A549 (cell line): Measurements from ENCODE around the gene CABP4. TPM values are rescaled to one million over a fixed set of nuclear protein-coding genes. Genes with fewer than 3 reads are reported as not detected.

Experiments
- ATAC-seq, 2 experiments: fragments of 200-7000 bp in 1 of 2; fragments of >200 bp in 1 of 2; cut with Nextera tagmentation in 1 of 2; cut with Tn5 transposase in 1 of 2; 3 replicates each; pipeline versions ENCODE4 v1.8.0 to v1.9.1; 2018 to 2020; ENCODE audit warnings: mild to moderate bottlenecking in 1 of 2, moderate library complexity in 1 of 2
- CTCF ChIA-PET: fragments of 300-600 bp; sonication (Branson Sonifier 250); formaldehyde crosslinking; extraction: SDS; loops from one replicate; lab custom pipeline; 2021; ENCODE audit warnings: antibody characterized with exemption, inconsistent platforms; lab: Yijun Ruan, JAX
- POLR2A ChIA-PET: fragments of 350-600 bp; formaldehyde crosslinking; extraction: SDS; loops from one replicate; lab custom pipeline; 2021; ENCODE audit warnings: antibody characterized with exemption, inconsistent platforms; lab: Yijun Ruan, JAX
- DNase-seq, 2 experiments: peaks; one replicate each; pipeline versions ENCODE4 v3.0.0 to v3.0.0-alpha.2; 2011 to 2016; ENCODE audit warnings: low read depth in 1 of 2, low spot score in 1 of 2
- FAIRE-seq: peaks from 2 replicates; lab custom pipeline; 2011; peaks lifted over from hg19 to GRCh38; lab: Jason Lieb, UNC
- H3K27ac ChIP-seq, 2 experiments: fragments of >200 bp; sonication (Bioruptor Twin); formaldehyde crosslinking; 3 replicates each; pipeline ENCODE4 v1.5.1; 2016 to 2017
- H3K4me1 ChIP-seq: fragments of >200 bp; sonication (Bioruptor Twin); formaldehyde crosslinking; 3 replicates; pipeline ENCODE4 v1.6.1; 2016
- H3K4me2 ChIP-seq: fragments of >200 bp; sonication (Bioruptor Twin); formaldehyde crosslinking; 3 replicates; pipeline ENCODE4 v1.6.1; 2016
- H3K4me3 ChIP-seq: fragments of >200 bp; sonication (Bioruptor Twin); formaldehyde crosslinking; 3 replicates; pipeline ENCODE4 v1.5.1; 2016
- H3K9me3 ChIP-seq: fragments of >200 bp; sonication (Bioruptor Twin); formaldehyde crosslinking; 3 replicates; pipeline ENCODE4 v1.6.1; 2016
- CEBPB ChIP-seq, 2 experiments: fragments of >200 bp in 1 of 2; sonication (Bioruptor Twin) in 1 of 2; formaldehyde crosslinking in 1 of 2; IDR thresholded peaks; 2 replicates each; pipeline ENCODE4 v1.6.1; 2012 to 2016
- FOSB ChIP-seq: fragments of 250-450 bp; sonication (Bioruptor Pico); IDR thresholded peaks from 2 replicates; pipeline ENCODE4 v1.5.0; 2020; ENCODE audit warnings: mild to moderate bottlenecking, moderate library complexity
- FOSL2 ChIP-seq, 2 experiments: fragments of 450-650 bp in 1 of 2; fragments of >200 bp in 1 of 2; sonication (Bioruptor Twin) in 1 of 2; formaldehyde crosslinking; IDR thresholded peaks; 2 replicates each; pipeline versions ENCODE4 v1.5.0 to v1.6.1; 2016 to 2020; ENCODE audit warnings: mild to moderate bottlenecking in 1 of 2, moderate library complexity in 1 of 2
- GATA3 ChIP-seq: IDR thresholded peaks from 2 replicates; pipeline ENCODE4 v1.6.1; 2012; ENCODE audit warnings: borderline replicate concordance
- HOXA7 ChIP-seq: fragments of 250-450 bp; sonication (Bioruptor Pico); IDR thresholded peaks from 2 replicates; pipeline ENCODE4 v1.5.0; 2020; ENCODE audit warnings: mild to moderate bottlenecking, moderate library complexity
- HOXB13 ChIP-seq: fragments of 250-450 bp; sonication (Bioruptor Pico); IDR thresholded peaks from 2 replicates; pipeline ENCODE4 v1.5.0; 2020; ENCODE audit warnings: low read depth, mild to moderate bottlenecking, moderate library complexity
- JUNB ChIP-seq: fragments of >200 bp; sonication (Bioruptor Twin); formaldehyde crosslinking; IDR thresholded peaks from 2 replicates; pipeline ENCODE4 v1.6.1; 2016
- NR3C1 ChIP-seq: fragments of >200 bp; sonication (Bioruptor Twin); formaldehyde crosslinking; IDR thresholded peaks from 3 replicates; pipeline ENCODE4 v1.6.1; 2017
- POLR2AphosphoS2 ChIP-seq: conservative IDR thresholded peaks from 2 replicates; pipeline ENCODE4 v1.6.1; 2012; ENCODE audit warnings: low read length, improper control_type of control experiment, inconsistent platforms
- SMC3 ChIP-seq: fragments of >200 bp; sonication (Bioruptor Twin); formaldehyde crosslinking; IDR thresholded peaks from 3 replicates; pipeline ENCODE4 v1.6.1; 2018; ENCODE audit warnings: inconsistent platforms
- TFCP2L1 ChIP-seq: fragments of 250-450 bp; sonication (Bioruptor Pico); IDR thresholded peaks from 2 replicates; pipeline ENCODE4 v1.5.0; 2021; ENCODE audit warnings: mild to moderate bottlenecking
- TP53 ChIP-seq: fragments of 250-450 bp; sonication (Bioruptor Pico); IDR thresholded peaks from 2 replicates; pipeline ENCODE4 v1.5.0; 2021; ENCODE audit warnings: mild to moderate bottlenecking, moderate library complexity
- ZNF302 ChIP-seq: fragments of 250-450 bp; sonication (Bioruptor Pico); IDR thresholded peaks from 2 replicates; pipeline ENCODE4 v1.9.0; 2021; ENCODE audit warnings: inconsistent platforms, mild to moderate bottlenecking, moderate library complexity
- WGBS: methylation state at CpG from one replicate; pipeline ENCODE4 v1.1.6; 2017; ENCODE audit errors: missing lambda C conversion rate; 5-methylcytosine and 5-hydroxymethylcytosine counted together
- polyA plus RNA-seq, 4 experiments: library from polyadenylated mRNA; depleted of rRNA in 3 of 4; stranded (reverse); fragments of >200 nt; fragmentation: RNase III in 1 of 4; extraction: RNeasy Plus Mini Kit Qiagen cat#74134 plus additional on column Dnase treatment in 1 of 4; gene quantifications; 2 replicates in 3 of 4; 3 replicates in 1 of 4; pipeline ENCODE4 v1.2.3, GENCODE V29; 2011 to 2017
- TF ChIP-seq, protein P1 (sequence below): fragments of >200 bp; sonication (Bioruptor Twin); formaldehyde crosslinking; IDR thresholded peaks from 2 replicates; pipeline ENCODE4 v1.6.1; 2016
- TF ChIP-seq, protein P2 (sequence below): IDR thresholded peaks from 2 replicates; pipeline ENCODE4 v1.6.1; 2012; ENCODE audit warnings: low read depth, borderline replicate concordance
- TF ChIP-seq, protein P3 (sequence below): fragments of 250-450 bp; sonication (Bioruptor Pico); IDR thresholded peaks from 2 replicates; pipeline ENCODE4 v1.5.0; 2020; ENCODE audit warnings: low read depth, mild to moderate bottlenecking, moderate library complexity

Gene CABP4
- polyA plus RNA-seq, 2 of the 4 experiments (the other 2 are of a cell fraction): not detected

DNA sequence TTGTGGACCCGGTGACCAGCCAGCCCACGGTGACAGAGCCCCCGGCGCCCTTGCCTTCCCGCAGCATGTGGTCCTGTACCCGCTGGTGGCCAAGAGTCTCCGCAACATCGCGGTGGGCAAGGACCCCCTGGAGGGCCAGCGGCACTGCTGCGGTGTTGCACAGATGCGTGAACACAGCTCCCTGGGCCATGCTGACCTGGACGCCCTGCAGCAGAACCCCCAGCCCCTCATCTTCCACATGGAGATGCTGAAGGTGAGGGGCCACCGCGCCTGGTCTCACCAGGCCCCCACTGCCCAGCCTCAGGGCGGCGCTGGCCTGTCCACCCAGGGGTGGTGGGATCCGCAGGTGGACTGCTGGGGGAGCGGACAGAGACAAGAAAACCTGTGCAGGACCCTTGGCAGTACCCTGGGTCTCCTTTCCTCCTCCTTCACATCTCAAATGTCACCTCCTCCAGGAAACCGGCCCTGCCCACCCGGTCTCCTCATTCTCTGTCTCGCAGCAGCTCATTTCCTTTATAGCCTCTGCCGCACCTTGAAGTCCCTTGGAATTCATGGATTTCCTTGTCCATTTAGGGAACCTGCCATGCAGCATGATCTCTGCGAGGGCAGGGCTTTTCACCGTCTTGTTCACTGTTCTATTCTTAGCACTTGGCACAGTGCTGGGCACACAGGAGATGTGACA, 34.2 kb downstream of the CABP4 start:
- no peak for FAIRE-seq
- ChIA-PET CTCF (interaction anchor here (1.3 to 2.6 kb wide), 3 partner anchors 19 to 138 kb away, joined by 4 to 7 read pairs (median 6); no protein-coding TSS in a partner anchor), POLR2A (no interaction called here)
- no peak overlapping the region for H3K4me2 ChIP-seq
- H3K27ac ChIP-seq: no peak overlapping the region
- no peak for TF ChIP-seq NR3C1
- TF ChIP-seq, protein P1, sequence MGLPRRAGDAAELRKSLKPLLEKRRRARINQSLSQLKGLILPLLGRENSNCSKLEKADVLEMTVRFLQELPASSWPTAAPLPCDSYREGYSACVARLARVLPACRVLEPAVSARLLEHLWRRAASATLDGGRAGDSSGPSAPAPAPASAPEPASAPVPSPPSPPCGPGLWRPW: no peak
- TF ChIP-seq, all 56 proteins: peak for 0
- ATAC-seq (no peak), DNase-seq (no peak)
- Histone ChIP-seq H3K4me3 (no peak overlapping the region), H3K4me1 (no peaks in the 10 kb centered on the region), H3K9me3 (no peaks in the 10 kb centered on the region)
- 86% methylated on average over 12 of the region's 25 CpGs for WGBS

DNA sequence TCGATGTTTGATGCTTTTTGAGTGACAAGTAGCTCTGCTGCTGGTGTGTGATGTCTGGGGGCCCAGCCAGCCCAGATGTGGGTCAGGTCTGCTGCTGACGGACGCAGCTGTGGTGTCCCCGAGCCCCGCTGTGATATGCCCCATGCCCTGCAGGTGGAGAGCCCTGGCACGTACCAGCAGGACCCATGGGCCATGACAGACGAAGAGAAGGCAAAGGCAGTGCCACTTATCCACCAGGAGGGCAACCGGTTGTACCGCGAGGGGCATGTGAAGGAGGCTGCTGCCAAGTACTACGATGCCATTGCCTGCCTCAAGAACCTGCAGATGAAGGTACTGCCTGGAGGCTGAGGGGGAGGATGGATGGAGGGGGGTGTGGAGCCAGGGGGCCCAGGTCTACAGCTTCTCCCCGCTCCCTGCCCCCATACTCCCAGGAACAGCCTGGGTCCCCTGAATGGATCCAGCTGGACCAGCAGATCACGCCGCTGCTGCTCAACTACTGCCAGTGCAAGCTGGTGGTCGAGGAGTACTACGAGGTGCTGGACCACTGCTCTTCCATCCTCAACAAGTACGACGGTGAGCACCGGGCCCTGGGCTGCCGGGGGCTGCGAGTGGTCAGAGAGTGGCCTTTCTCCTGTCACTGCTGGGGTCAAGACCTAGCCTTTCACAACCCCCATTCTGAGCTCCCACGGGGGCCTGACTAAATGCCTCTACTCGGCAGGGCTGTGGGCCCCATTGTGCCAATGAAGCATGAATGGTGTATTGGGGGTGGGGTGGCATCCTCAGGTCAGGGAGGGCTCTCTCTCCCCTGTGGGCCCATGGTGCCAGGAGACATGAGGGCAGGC, 35.0 kb downstream of the CABP4 start:
- peak; percentile 25 to 40; a peak in 5 of 6 replicates for ATAC-seq
- no peaks in the 10 kb centered on the region for H3K4me1 ChIP-seq
- WGBS: 90% methylated on average over 21 of the region's 23 CpGs
- no peaks in the 10 kb centered on the region for H3K9me3 ChIP-seq
- H3K4me2 ChIP-seq: no peak overlapping the region
- H3K27ac ChIP-seq: no peak overlapping the region
- no peak for FAIRE-seq
- POLR2A ChIA-PET: no interaction called here
- no peak overlapping the region for H3K4me3 ChIP-seq
- TF ChIP-seq ZNF302 (CRISPR knock-in tag) (no peak), CEBPB (IDR thresholded peaks at IDR 0.05) (no peak), TFCP2L1 (no peak), POLR2AphosphoS2 (peak; percentile 59; the same call in 1 of the 2 replicates)
- TF ChIP-seq, protein P2, sequence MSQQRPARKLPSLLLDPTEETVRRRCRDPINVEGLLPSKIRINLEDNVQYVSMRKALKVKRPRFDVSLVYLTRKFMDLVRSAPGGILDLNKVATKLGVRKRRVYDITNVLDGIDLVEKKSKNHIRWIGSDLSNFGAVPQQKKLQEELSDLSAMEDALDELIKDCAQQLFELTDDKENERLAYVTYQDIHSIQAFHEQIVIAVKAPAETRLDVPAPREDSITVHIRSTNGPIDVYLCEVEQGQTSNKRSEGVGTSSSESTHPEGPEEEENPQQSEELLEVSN: no peak
- TF ChIP-seq, all 56 proteins: peak for 1
- CTCF ChIA-PET: interaction anchor here (1.0 to 2.6 kb wide), 3 partner anchors 51 to 139 kb away, joined by 3 to 7 read pairs (median 4); no protein-coding TSS in a partner anchor
- no peak for DNase-seq

DNA sequence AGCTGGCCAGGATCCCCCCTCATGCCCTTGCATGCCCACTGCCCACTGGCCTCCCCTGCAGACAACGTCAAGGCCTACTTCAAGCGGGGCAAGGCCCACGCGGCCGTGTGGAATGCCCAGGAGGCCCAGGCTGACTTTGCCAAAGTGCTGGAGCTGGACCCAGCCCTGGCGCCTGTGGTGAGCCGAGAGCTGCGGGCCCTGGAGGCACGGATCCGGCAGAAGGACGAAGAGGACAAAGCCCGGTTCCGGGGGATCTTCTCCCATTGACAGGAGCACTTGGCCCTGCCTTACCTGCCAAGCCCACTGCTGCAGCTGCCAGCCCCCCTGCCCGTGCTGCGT, 35.5 kb downstream of the CABP4 start:
- H3K4me1 ChIP-seq: no peaks in the 10 kb centered on the region
- no peak overlapping the region for H3K27ac ChIP-seq
- POLR2A ChIA-PET: interaction anchor here (1.3 kb wide), 1 partner anchor 8 kb away, joined by 5 read pairs; the partner anchor contains the start of gene AIP
- no peak for DNase-seq
- 0 out of 2 replicates have a peak, but pooled peaks have one; percentile 14 for TF ChIP-seq POLR2AphosphoS2
- TF ChIP-seq, protein P3, sequence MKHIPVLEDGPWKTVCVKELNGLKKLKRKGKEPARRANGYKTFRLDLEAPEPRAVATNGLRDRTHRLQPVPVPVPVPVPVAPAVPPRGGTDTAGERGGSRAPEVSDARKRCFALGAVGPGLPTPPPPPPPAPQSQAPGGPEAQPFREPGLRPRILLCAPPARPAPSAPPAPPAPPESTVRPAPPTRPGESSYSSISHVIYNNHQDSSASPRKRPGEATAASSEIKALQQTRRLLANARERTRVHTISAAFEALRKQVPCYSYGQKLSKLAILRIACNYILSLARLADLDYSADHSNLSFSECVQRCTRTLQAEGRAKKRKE (CRISPR knock-in tag): no peak
- no peak for FAIRE-seq
- WGBS: 89% methylated on average over 10 of the region's 15 CpGs
- peak in 1 of 2 experiments; percentile 3; a peak in 4 of 6 replicates for ATAC-seq
- H3K4me2 ChIP-seq: no peak overlapping the region
- CTCF ChIA-PET: interaction anchor here (1.0 to 2.8 kb wide), 4 partner anchors 52 to 145 kb away, joined by 3 to 10 read pairs (median 4); partner anchors contain the start of gene PPP1CA
- no peaks in the 10 kb centered on the region for H3K9me3 ChIP-seq
- H3K4me3 ChIP-seq: no peak overlapping the region

DNA sequence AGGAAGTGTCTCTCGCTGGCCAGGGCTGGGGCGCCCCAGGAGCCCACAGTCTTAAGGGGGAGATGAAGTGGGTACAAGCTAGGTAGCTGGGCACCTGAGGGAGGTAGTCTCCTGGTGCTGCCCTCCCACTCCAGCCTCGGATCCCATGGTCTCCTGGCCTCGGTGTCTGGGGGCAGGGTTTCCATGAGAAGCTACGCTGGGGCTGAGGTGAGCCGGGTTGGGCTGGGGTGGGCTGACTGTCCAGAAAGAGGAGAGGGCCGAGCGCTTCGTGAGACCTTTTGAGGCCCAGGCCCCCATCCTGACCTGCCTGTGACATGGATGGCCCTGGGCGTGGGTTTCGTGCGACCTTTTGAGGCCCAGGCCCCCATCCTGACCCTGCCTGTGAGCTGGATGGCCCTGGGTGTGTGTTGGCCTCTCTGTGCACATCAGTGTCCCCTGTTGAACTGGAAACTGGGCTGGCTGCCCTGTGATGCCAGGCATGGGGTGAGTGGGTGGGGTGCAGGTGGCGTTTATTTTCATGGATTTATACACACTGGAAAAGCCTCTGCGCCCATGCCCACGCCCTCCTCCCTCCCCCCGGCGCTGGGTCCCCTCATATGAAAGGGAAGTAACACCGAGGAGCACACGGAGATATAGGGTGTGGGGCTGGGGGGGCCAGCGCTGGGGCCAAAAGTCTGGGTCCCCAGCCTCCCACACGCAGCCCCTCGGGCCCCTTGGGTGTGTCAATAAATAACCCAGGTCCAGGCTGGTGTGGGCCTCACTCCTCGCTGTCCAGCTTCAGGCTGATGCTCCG, 36.3 kb downstream of the CABP4 start:
- CTCF ChIA-PET: interaction anchor here (0.5 to 2.8 kb wide), 10 partner anchors 10 to 580 kb away, joined by 3 to 10 read pairs (median 3); partner anchors contain the start of genes GSTP1, PPP1CA and TMEM134
- no peak for TF ChIP-seq JUNB
- no peak for TF ChIP-seq HOXB13 (CRISPR knock-in tag)
- TF ChIP-seq TP53 (CRISPR knock-in tag): no peak
- TF ChIP-seq, protein P2: no peak
- TF ChIP-seq, protein P3 (CRISPR knock-in tag): no peak
- TF ChIP-seq CEBPB (IDR thresholded peaks at IDR 0.05): no peak
- no peak for TF ChIP-seq GATA3
- no peak for TF ChIP-seq HOXA7 (CRISPR knock-in tag)
- TF ChIP-seq SMC3: no peak
- TF ChIP-seq FOSB (CRISPR knock-in tag): no peak
- no peak for TF ChIP-seq FOSL2 (IDR thresholded peaks at IDR 0.05)
- TF ChIP-seq FOSL2 (CRISPR knock-in tag; IDR thresholded peaks at IDR 0.05): no peak

More for the DNA sequence above, 36.3 kb downstream of the CABP4 start:
- POLR2A ChIA-PET: interaction anchor here (1.3 kb wide), 1 partner anchor 9 kb away, joined by 5 read pairs; the partner anchor contains the start of gene AIP
- Histone ChIP-seq H3K4me2 (no peak overlapping the region), H3K4me1 (no peaks in the 10 kb centered on the region), H3K9me3 (no peaks in the 10 kb centered on the region), H3K27ac (no peak overlapping the region), H3K4me3 (no peak overlapping the region)
- DNase-seq: no peak
- WGBS: 87% methylated on average over 18 of the region's 24 CpGs
- ATAC-seq: no peak
- FAIRE-seq: no peak
